AG04450 (cell line): ENCODE measurements around the gene GUCA1C. TPM values are rescaled to one million over a fixed set of nuclear protein-coding genes. Genes with fewer than 3 reads are reported as not detected.

Source experiments
- CTCF ChIA-PET: fragments of 300-600, 350-600 bp; formaldehyde crosslinking; extraction: SDS; loops from one replicate; lab custom pipeline; 2022; ENCODE audit warnings: antibody characterized with exemption, inconsistent platforms; lab: Charles Lee
- POLR2A ChIA-PET: fragments of 350-600 bp; formaldehyde crosslinking; extraction: SDS; loops from one replicate; lab custom pipeline; 2021; ENCODE audit warnings: antibody characterized with exemption, inconsistent platforms; lab: Yijun Ruan, JAX
- DNase-seq: peaks from one replicate; pipeline ENCODE4 v3.0.0-alpha.2; 2011; ENCODE audit warnings: low read depth, low spot score
- H3K27ac ChIP-seq: one replicate; pipeline ENCODE4 v1.5.1; 2012; ENCODE audit warnings: low read depth, low read length, control low read depth
- H3K27me3 ChIP-seq: one replicate; pipeline ENCODE4 v1.6.0; 2012; ENCODE audit warnings: low read length; ENCODE audit not compliant: control insufficient read depth, insufficient read depth
- H3K4me3 ChIP-seq: 2 replicates; pipeline ENCODE4 v1.5.1; 2011; ENCODE audit warnings: mild to moderate bottlenecking, low read depth, low read length, control low read depth
- H3K9me3 ChIP-seq: 2 replicates; pipeline ENCODE4 v1.5.1; 2012; ENCODE audit warnings: low read length; ENCODE audit not compliant: control insufficient read depth, insufficient read depth
- polyA plus RNA-seq: library from polyadenylated mRNA; depleted of rRNA; stranded (reverse); fragments of >200 nt; gene quantifications from 2 replicates; pipeline ENCODE4 v1.2.3, GENCODE V29; 2011; rRNA removed
- TF ChIP-seq, protein P1 (sequence below): IDR thresholded peaks from 2 replicates; pipeline ENCODE4 v1.5.1; 2011; ENCODE audit warnings: low read depth, low read length, control low read depth, inconsistent platforms

The GUCA1C gene
- polyA plus RNA-seq, 1 experiment = not detected

DNA sequence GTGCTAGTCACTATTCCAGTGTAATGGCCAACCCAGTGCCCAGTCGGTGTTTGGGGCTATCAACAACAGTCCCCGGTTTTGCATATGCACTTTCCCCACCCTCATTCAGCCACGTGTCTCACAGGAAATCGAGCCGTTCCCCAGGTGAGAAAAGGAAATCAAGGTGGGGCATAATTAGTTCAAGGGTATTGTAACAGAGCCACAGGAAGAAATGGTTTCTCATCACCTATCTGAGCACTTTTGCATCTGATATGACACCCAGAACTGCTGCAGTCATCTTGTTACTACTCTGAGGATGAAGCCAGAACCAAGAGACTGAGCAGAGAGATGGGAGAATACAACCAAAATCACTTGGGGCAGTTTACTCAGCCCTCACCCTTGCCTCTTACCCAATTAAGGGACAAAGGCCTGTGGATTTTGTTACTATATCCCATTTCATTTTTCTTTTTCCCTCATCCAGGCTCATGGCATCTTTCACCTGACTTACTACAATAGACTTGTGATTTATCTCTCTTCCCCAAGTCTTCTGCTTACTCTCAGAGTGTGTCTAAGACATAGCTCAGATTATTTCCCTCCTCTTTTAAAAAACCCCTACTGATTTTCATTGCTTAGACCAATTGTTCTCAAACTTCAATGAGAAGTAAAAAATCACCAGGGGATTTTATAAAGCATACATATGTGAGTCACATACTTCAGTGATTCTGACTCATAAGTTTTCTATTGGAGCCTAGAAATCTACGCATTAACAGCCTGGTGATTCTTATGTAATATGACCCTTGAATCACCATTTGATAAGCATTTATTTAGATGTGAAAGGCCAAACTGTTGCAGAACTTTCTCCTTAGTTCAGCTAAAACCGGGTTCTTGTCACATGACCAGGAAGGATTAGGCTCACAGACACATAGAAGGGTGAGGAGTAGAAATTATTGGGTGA is 90.5 kb downstream of the GUCA1C start:
- Histone ChIP-seq H3K9me3 (no peaks in the 10 kb centered on the region; the same call in none of the 2 replicates), H3K4me3 (no peak overlapping the region), H3K27ac (peak overlapping the region; percentile 83), H3K27me3 (no peaks in the 10 kb centered on the region)
- ChIA-PET POLR2A (no interaction called here), CTCF (interaction anchor here (1.0 kb wide), 1 partner anchor 52 kb away, joined by 3 read pairs; no protein-coding TSS in a partner anchor)
- peak; percentile 59 for DNase-seq
- TF ChIP-seq, protein P1, sequence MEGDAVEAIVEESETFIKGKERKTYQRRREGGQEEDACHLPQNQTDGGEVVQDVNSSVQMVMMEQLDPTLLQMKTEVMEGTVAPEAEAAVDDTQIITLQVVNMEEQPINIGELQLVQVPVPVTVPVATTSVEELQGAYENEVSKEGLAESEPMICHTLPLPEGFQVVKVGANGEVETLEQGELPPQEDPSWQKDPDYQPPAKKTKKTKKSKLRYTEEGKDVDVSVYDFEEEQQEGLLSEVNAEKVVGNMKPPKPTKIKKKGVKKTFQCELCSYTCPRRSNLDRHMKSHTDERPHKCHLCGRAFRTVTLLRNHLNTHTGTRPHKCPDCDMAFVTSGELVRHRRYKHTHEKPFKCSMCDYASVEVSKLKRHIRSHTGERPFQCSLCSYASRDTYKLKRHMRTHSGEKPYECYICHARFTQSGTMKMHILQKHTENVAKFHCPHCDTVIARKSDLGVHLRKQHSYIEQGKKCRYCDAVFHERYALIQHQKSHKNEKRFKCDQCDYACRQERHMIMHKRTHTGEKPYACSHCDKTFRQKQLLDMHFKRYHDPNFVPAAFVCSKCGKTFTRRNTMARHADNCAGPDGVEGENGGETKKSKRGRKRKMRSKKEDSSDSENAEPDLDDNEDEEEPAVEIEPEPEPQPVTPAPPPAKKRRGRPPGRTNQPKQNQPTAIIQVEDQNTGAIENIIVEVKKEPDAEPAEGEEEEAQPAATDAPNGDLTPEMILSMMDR = no peak

DNA sequence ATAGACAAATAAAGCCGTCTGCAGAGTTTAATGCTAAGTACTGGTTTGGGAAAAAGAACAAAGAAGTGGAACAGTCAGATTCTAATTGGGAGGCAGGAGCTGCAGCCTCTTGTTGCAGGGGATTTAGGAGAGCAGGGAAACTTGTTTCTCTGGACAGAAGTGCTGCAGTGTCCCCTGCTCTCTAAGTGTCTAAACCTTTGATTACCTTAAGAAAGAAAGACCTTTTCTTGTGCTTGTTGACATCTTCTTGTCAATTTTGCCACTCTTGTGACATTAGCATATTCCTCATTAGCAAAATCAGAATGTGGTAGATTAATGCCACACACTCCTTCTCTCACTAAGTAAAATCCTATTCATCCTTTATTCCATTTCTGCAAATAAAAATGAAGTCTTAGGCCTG is 92.3 kb downstream of the GUCA1C start:
- TF ChIP-seq, protein P1 = no peak
- Histone ChIP-seq H3K9me3 (no peaks in the 10 kb centered on the region; the same call in 1 of the 2 replicates), H3K4me3 (no peak overlapping the region), H3K27me3 (no peaks in the 10 kb centered on the region), H3K27ac (no peak overlapping the region)
- POLR2A ChIA-PET = no interaction called here
- no peak for DNase-seq
- CTCF ChIA-PET = no interaction called here

Other genes with a start within 250 kb of the GUCA1C start
- gene RETNLB, start 196.5 kb downstream of the GUCA1C start, polyA plus RNA-seq = not detected in 2 replicates
- not detected in 2 replicates for gene TRAT1, start 131.1 kb downstream of the GUCA1C start, polyA plus RNA-seq
- gene MORC1, start 164.3 kb upstream of the GUCA1C start, polyA plus RNA-seq = not detected in 2 replicates
- gene C3orf85, start 182.8 kb upstream of the GUCA1C start, polyA plus RNA-seq = not detected in 2 replicates